ENCODE measurements around the gene KIAA0319L.

The KIAA0319L gene

DNA sequence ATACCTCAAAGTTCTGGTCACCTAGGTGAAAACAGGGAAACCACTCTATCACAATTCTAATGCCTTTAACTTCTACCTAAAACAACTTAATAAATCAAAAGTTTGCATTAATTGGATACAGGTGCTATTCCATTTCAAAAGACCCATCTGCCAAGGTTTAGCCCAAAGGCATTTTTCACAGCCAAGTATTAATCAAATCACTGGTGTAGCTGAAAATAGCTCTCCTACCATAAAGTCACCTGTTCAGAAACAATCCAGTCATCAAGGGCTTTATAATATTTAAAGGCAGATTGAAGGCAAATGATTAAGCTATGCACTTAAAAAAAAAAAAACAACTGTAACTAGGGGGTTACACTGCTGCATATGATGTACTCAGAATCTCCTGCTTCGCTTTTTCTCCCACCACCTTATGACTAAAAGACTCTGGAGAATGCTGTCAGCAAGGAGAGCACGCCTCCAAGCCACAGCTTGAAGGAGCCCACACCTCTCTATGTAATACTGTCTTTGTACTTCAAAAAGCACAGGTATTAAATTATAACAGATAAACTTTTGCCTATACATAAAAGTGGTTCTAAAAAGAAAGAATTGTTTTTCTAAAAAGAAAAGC, 20.5 kb downstream of the KIAA0319L start:
- DNase-seq (ENCODE audit: low spot score): peak; percentile 51

DNA sequence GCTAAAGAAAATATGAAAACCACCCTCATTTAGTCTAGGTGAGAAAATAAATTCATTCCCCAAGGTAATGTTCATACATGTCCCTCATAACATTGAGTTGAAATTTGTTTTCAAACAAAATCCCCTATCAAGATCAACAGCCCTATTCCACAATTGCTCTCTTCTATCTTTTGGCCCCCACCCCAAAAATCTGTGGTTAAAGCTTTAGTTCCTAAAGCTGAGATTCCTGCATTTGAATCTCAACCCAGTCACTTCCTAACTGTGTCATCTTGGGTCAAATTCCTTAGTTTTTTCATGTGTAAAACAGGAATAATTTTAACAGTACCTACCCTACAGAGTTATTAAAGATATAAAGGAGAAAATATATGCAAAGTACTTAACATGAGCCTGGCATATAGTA, 22.0 kb downstream of the KIAA0319L start:
- DNase-seq (ENCODE audit: low spot score): no peak

GRCh38 chr1:35533586-35533985, 23.6 kb downstream of the KIAA0319L start:
- no peak for DNase-seq (ENCODE audit: low spot score)

DNA sequence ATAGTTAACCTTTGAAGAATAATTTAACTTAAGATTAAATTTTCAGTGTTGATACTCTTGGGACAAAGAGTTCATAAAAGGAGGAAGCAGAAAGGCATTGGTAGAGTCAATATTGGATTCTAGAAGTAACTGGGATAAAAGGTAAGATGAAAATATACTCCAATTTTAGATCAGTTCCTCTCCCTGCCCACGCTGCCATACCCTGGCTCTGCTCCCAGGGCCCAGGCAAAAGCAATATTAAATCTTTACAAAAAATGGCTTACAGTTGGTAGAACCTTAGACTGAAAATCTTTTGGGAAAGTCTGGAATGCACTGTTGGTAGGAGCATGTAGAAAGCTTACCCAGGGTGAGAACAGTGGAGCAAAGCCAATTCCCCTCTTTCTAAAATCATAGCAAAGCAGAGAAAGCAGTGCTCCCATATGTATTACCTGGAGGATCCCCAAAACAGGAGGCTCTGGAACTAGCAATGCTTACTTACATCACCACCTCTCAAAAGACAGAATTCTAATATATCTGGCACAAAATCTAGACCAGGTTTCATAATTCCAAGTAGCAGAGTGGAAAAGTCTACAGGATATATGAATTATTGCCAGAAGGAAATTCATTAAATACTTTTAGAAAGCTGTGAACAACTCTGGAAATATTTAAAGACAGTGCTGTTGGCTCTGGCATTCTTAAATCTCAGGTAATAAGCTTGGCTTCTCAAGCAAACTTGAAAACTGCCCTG, 24.5 kb downstream of the KIAA0319L start:
- DNase-seq (ENCODE audit: low spot score): peak; percentile 64

DNA sequence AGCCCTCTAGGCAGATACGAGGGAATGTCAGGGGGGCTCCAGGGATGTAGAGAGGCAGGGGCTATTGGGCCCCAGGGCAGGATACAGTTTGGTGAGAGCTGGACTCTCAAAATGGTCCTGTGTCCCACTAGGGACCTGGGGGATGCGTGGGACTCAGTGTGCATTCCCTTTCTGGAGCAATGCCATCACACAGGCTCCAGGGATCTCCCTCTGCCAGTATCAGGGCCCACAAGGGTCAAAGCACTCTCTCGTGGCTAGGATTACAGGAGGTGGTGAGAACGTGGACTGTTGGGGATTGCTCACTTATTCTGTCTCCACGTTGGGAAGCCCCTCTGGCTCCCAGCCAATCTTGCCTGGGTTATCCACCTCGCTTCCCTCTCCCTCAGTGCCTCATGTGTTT, 25.8 kb downstream of the KIAA0319L start:
- DNase-seq (ENCODE audit: low spot score): no peak

DNA sequence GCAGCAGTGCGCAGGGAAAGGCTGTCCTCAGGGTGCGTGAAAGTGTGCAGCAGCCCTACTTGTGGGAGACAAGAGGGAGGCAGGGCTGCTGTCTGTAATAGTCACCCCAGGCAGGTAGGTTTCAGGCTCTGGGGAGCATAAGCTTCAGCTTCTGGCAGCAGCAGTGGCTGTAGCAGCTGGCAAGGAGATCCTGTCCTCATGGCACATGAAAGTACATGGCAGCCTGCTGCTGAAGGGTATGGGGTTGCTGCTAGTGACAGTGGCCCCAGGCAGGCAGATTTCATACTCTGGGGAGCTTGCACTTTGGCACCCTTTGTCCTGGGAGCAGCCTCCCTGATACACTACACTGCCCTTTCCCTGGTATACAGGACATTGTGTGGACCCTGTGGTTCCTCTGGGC, 26.3 kb downstream of the KIAA0319L start:
- DNase-seq (ENCODE audit: low spot score): no peak

DNA sequence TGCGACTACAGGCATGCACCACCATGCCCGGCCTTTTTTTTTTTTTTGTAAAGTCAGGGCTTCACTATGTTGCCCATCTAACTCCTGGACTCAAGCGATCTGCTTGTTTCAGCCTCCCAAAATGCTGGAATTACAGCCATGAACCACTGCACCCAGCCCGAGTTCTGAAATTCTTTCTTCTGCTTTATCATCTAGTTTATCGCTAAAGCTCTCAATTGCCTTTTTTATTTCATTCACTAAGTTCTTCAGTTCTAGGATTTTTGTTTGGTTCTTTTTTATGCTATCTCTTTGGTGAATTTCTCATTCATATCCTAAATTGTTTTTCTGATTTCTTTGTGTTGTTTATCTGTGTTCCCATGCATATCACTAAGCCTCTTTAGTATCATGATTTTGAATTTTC, 27.0 kb downstream of the KIAA0319L start:
- no peak for DNase-seq (ENCODE audit: low spot score)

DNA sequence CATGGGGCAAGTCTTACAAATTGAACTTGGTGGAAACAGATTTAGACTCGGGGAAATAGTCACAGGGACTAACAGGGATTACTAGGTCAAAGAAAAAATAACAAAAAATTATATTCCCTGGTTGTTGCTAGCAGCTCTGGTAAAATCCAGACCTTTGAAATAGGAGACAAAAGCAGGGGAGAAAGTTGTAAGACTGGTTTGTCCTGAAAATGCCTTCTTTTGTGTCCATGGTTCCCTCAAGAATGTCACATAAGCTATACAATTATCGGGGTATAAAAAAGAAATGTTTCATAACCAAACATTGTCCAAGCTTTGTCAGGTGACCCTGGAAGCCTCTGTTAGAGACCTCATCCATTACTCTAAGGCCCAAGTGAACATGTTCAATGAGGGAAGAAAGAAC, 33.1 kb downstream of the KIAA0319L start:
- no peak for DNase-seq (ENCODE audit: low spot score)

GRCh38 chr1:35519432-35519831, 37.8 kb downstream of the KIAA0319L start:
- DNase-seq (ENCODE audit: low spot score): no peak

DNA sequence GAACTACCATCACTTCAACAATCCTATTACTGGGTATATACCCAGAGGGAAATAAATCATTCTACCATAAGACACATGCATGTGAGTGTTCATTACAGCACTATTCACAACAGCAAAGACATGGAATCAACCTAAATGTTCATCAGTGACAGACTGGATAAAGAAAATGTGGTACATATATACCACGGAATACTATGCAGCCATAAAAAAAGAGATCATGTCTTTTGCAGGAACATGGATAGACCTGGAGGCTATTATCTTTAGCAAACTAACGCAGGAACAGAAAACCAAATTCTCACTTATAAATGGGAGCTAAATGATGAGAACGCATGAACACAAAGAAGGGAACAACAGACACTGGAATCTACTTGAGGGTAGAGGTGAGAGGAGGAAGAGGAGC, 39.0 kb downstream of the KIAA0319L start:
- no peak for DNase-seq (ENCODE audit: low spot score)

DNA sequence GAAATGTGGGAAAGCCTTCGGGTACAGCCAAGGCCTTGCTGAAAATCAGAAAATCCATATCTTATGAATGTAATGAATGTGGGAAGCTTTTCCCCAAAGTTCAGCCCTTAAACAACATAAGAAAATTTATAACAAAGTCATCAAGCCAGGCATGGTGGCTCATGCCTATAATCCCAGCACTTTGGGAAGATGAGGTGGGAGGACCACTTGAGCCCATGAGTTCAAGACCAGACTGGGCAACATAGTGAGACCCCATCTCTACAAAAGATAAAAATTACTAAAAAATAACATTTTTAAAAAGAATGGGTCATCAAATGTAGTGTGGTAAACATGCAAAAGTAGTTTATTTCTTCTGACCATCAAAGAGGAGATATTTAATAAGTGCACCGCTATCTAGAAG, 45.9 kb downstream of the KIAA0319L start:
- DNase-seq (ENCODE audit: low spot score): no peak

DNA sequence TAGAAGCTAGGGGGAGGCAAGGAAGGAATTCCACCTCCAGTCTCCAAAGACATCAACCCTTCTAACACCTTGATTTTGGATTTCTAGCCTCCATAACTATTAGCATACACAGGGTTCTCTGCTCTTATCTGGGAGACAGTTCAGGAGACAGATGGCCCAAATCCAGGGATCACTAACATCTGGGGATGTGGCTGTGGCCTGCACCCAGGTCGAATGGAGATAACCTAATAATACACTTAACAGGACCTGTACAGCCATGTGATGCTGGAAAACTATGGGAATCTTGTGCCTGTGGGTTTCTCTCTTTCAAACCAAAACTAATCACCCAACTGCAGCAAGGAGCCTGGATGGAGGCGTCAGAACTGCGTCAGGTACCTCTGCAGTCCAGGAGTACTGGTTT, 47.6 kb downstream of the KIAA0319L start:
- no peak for DNase-seq (ENCODE audit: low spot score)

- DNase-seq (ENCODE audit: low spot score): no peak
Measured at GRCh38 chr1:35507947-35508346, 49.3 kb downstream of the KIAA0319L start.

DNA sequence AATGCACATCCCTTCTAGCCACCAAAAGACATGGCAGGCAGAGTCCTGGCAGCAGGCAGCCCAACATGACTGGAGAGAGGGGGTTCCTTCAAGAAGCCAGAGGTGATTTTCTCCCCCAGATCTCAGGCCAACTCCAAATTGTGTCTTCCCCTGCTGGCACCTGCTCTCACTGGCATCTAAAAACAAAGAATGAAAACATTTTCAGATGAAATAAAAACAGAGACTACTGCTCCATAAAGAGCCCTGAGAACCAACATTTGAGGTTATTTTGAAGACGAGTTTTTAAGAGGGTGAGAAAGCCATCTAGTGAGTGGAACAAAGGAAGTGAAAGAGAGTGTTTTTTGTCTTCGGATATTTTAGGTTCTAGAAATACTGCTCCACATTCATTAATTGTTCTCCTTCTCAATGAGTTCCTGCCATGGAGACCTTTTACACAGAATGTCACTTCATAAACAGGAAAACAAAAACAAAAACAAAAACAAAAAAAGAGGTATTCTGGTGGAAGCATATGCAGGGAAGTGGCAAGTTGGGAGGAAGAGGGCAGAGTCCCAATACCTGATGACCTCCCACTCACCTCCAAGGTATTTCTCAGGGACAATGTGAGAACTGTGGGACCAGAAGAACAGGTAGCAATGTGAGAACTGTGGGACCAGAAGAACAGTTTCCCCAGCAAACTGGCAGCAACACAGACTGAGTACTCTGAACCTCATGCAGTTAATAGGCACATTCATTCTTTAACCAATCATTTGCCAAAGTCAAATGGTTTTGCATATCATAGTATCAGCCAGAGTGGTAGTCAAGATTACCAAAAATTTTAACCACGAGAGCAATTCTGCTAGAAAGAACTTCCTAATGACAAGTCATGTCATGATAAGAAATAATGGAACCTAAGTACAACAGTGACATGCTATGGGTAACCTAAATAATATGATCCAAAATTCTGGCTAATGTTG, 50.0 kb downstream of the KIAA0319L start:
- no peak for DNase-seq (ENCODE audit: low spot score)

DNA sequence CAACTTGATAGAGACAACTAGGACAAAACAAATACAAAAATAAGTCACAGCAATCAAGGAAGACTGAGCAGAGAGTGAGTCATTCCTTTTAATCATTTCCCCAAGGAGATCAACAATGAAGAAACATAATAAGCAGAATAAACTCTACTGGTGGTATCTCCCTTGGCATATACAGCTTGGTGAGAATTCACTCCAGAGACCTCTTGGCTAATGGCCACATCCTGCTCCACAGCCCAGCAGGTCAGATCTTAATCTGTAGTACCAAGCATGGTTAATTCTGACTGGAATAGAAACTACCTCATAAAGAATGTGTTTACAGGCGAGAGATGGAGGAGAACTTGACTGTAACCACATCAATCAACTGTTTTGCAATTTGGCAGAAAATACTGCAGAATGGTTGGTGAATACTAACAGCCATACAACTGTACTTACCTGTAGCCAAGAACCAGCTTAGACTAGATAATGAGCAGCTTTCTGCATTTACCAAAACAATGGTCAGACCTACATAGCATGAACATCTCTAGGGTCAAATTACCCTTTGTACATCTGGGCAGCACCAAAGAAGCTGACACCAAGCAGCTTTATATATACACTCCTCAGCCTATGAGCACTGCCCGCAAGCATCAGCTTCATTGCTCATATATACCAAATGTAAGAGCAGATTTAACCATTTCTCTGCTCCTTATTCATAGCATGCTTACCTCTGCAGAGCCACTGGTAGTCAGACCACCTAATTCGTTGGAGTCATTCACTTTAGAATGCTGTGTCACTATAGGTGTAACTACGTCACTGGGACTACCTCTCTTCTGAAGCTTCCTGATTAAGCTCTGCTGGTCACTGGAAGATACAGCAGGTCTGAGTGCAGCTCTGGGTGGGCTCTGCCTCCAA, 51.0 kb downstream of the KIAA0319L start:
- DNase-seq (ENCODE audit: low spot score): peak; percentile 55

DNA sequence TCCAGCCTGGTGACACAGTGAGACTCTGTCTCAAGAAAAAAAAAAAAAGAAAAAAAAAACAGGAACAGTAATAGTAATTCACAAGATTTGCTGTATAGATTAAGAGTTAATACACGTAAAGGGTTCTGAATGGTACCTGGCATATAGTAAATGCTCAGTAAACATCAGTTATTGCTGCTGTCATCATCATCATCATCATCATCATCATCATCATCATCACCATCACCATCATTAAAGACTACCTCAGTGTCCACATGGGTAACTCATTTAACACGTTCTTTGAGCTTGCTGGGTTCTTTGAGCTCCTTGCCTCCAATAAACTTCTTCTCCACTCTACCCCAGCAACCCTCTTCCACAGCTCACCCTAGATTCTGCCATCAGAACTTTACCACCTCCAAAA, 55.0 kb downstream of the KIAA0319L start:
- no peak for DNase-seq (ENCODE audit: low spot score)

GRCh38 chr1:35500439-35500838, 56.8 kb downstream of the KIAA0319L start:
- DNase-seq (ENCODE audit: low spot score): peak; percentile 57

- peak; percentile 89 for DNase-seq (ENCODE audit: low spot score)
Measured at GRCh38 chr1:35499652-35500176, 57.5 kb downstream of the KIAA0319L start.

- no peak for DNase-seq (ENCODE audit: low spot score)
Measured at GRCh38 chr1:35499231-35499630, 58.0 kb downstream of the KIAA0319L start.

GRCh38 chr1:35497571-35497970, 59.6 kb downstream of the KIAA0319L start:
- no peak for DNase-seq (ENCODE audit: low spot score)

DNA sequence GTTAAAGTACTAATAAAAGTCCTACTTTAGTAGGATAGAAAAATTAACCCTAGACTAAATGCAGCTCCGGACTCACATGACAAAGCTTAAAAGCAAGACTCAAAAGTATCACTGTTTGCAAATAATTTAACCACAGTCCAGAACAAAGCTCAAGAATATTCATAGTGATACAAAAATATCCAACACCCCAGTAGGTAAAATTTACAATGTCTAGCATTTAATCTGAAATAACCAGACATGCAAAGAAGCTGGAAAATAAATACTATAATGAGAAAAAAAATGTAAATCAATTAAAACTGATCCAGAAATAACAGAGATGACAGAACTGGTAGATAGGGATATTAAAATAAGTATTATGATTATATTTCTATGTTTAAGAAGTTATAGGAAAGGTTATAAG, 67.0 kb downstream of the KIAA0319L start:
- no peak for DNase-seq (ENCODE audit: low spot score)

GRCh38 chr1:35488336-35488735, 68.9 kb downstream of the KIAA0319L start:
- DNase-seq (ENCODE audit: low spot score): no peak
